NCI-H2196 (cell line): Measurements from ENCODE around the gene USP43.
"Not testable (repeated sequence)": the region's sequence is repeated elsewhere in the genome, so short reads cannot be mapped to it uniquely, and the experiment has no call there.

Experiments
- DNase-seq: peaks from one replicate; lab custom pipeline; 2025; ENCODE audit not compliant: unreplicated experiment; lab: John Stamatoyannopoulos, UW

USP43 gene

DNA sequence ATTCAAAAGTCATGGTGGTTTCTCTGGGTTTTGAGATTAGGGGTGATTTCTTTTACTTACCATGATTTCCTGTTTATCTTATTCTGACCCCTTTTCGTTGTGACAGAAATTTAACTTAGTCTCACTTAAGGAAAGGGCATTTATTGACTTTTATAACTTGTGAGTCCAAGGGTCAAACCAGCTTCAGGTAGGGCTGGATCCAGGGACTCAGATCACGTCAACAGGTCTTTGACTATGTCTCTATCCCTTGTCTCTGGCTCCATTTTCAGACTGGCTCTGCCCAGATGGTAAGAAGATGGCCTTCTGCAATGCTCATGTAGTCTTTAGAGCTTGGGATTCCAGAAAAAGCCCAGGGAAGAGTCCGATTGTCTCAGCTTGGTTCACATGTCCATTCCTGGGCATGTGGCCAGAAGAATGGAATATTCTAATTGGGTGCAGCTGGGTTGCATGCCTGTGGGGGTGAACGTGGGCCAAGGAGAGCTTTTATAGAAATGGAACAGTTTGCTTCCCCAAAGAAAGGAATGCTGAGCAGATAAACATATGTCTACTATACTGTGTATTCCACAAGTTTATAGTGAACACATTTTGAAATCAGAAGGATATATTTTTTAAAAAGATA lies 13.4 kb downstream of the USP43 start:
- DNase-seq, result no peak

- DNase-seq, result no peak
Observed at GRCh38 chr17:9661027-9661426, 15.7 kb downstream of the USP43 start.

DNA sequence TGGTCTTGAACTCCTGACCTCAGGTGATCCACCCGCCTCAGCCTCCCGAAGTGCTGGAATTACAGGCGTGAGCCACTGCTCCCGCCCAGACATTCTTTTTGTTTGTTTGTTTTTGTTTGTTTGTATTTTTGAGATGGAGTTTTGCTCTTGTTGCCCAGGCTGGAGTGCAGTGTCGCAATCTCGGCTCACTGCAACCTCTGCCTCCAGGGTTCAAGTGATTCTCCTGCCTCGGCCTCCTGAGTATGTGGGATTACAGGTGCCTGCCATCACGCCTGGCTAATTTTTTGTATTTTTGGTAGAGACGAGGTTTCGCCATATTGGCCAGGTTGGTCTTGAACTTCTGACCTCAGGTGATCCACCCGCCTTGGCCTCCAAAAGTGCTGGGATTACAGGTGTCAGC lies 18.2 kb downstream of the USP43 start:
- DNase-seq, result not testable (repeated sequence)

DNA sequence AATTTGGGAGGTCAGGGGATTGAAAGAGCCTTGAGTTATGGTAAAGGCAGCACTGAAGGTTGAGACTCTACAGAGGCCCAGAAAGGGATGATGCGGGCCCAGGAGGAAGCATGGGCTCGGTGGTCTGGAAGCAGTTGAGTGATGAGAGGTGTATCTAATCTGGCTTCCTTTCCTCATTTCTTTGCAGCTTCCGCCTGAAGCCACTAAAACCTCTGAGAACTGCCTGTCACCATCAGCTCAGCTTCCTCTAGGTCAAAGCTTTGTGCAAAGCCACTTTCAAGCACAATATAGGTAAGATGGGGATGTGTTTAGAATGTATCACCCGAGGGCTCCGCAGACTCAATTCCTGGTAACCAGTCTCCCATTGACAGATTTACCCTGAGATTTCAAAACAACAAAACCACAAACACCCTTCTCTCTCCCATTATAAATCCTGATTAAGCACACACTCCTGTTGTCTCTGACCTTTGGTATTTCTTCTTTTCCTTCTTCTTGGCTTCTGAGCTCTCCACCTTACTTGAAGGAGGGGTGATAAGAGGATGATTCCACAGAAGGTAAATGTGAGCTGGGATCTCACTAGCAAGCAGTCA lies 21.2 kb downstream of the USP43 start:
- DNase-seq, result no peak

DNA sequence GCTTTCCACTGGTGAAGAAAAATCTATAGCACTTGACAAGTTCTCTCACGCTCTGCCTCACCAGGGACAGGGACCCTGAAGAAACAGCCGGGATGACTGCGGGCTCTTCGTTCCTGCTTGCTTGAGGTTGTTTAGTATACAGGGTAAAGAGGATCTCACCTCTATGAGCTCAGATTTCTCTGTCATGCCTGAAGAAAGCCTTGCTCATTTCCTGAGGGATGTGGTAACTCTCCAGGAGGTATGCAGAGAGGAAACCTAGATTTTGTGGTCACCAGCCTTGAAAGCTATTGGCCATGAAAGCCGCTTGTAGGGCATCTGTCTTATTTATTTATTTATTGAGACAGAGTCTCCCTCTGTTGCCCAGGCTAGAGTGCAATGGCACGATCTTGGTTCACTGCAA lies 23.2 kb downstream of the USP43 start:
- DNase-seq, result no peak

GRCh38 chr17:9669551-9670008 lies 24.3 kb downstream of the USP43 start:
- no peak for DNase-seq

- DNase-seq, result no peak
Observed at GRCh38 chr17:9670596-9670995, 25.3 kb downstream of the USP43 start.

GRCh38 chr17:9671559-9671958 lies 26.2 kb downstream of the USP43 start:
- DNase-seq, result no peak

GRCh38 chr17:9672266-9672665 lies 26.9 kb downstream of the USP43 start:
- DNase-seq, result no peak

DNA sequence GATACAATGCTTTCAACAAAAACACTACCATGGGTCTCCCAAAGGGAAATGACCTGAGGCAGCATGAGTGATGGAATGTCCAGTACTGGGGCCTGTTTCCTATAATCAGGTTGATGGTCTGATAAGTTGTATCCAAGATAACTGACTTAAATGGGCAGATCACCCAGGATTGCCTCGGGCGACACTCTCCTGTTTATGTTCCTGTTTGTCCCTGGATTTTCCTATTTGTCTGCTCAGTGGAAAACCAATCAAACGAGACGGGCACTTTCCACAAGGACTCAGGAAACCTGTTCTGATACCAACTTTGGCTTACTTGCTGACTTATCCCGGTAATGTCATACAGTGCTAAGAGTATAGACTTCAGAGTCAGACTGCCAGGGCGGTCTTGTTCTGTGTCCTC lies 27.4 kb downstream of the USP43 start:
- DNase-seq, result no peak

GRCh38 chr17:9676084-9676483 lies 30.8 kb downstream of the USP43 start:
- DNase-seq, result no peak

- no peak for DNase-seq
Observed at GRCh38 chr17:9676820-9677310, 31.5 kb downstream of the USP43 start.

- DNase-seq, result no peak
Observed at GRCh38 chr17:9677411-9677810, 32.1 kb downstream of the USP43 start.

DNA sequence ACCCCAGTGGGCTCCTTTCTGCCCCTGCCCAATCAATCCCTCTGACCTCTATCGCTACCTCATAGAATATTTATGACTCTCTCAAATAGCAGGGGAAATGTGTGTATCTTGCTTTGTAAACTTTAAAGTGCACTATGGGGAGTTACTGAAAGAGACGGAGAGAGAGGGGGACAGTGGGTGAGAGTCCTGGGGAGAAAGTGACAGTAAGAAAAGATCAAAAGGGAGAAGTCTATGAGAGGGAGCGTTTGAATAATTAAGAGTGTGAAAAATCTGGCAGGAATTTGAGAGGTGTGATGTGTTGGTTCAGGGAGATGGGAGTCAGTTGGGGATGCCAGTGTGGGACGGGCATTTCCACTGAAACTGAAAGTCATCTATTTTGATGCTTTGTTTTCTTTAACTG lies 32.6 kb downstream of the USP43 start:
- no peak for DNase-seq

DNA sequence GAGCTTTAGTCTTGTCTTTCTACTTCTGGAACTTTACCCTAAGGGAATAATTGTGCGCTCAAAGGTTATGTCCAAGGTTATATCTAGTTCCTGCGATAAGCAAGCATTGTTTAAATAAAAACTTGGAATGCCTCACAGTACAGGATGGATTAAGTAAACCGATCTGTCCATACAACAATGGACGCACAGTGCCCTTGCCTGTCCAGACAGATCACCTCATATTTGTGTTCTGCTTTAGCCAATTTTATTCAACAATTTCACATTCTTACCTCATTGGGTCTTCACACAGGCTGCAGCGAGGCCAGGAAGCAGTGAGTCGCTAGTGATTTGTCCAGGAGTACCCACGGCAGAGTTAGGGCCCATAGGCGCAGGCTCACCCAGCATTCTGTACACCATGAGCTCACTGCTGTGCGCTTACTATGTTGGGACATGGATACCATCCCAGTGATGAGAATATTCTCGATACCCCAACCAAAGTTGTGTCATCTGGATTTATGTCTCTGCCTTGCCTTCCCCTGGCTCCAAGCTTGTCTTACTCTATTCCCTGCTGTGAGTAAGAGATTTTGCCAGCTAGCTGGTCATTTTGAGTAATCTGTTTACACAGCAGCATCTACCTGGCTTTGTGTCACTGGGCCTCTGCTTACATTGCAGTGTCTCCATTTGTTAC lies 39.8 kb downstream of the USP43 start:
- DNase-seq, result peak; percentile 44

DNA sequence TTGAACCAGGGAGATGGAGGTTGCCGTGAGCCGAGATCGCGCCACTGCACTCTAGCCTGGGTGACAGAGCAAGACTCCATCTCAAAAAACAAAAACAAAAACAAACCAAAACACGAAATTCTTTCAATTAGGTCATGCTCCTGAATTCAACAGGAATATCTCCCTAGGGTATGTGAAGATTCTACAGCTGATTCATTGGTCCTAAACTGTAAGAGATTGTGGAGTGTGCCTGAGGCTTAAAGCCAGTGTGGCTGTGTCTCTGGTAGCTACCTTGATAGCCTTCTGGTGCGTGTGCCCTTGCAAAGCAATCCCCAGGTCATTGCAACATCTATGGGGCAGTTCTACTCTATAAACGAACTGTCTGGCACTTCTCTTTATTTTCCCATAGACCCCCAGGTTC lies 48.4 kb downstream of the USP43 start:
- no peak for DNase-seq

DNA sequence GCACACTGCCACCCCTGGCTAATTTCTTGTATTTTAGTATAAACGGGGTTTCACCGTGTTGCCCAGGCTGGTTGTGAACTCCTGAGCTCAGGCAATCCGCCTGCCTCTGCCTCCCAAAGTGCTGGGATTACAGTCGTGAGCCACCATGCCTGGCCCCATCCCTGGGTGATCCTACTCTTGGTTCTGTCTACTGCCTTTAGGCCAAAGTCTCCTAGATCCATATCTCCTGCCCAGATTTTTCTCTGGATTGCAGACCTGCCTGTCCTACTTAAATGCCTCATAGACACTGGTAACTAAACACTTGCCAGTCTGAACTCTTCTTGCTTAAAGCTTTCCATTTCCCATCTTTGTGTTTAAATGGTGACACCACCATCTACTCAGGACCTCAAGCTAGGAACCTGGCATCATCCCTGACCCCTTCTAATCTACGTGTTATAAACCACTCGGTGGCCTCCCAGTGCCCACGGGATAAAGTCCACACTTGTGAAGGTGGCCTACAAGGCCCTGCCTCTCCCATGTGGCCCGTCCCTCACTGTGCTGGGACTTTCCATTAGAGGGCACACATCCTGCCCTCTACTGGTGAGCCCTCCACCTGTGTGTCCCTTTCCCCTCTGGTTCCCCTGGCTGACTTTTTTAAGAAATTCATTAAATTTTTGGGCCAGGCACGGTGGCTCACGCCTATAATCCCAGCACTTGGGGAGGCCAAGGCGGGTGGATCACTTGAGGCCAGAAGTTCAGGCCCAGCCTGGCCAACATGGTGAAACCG lies 51.1 kb downstream of the USP43 start:
- no peak for DNase-seq

- DNase-seq, result no peak
Observed at GRCh38 chr17:9700136-9700535, 54.8 kb downstream of the USP43 start.

GRCh38 chr17:9700754-9701476 lies 55.6 kb downstream of the USP43 start:
- no peak for DNase-seq

- no peak for DNase-seq
Observed at GRCh38 chr17:9702482-9702881, 57.2 kb downstream of the USP43 start.
